H1 (cell line): ENCODE measurements around the gene GMCL1. TPM values are rescaled to one million over a fixed set of nuclear protein-coding genes. Genes with fewer than 3 reads are reported as not detected.

ENCODE experiments used
- CTCF ChIA-PET: fragments of 300-600 bp; sonication (Branson Sonifier 250); formaldehyde crosslinking; loops from one replicate; lab custom pipeline; 2021; ENCODE audit not compliant: partially characterized antibody; lab: Charles Lee
- POLR2A ChIA-PET: fragments of 300-600 bp; sonication (Branson Sonifier 250); formaldehyde crosslinking; loops from one replicate; lab custom pipeline; 2021; ENCODE audit warnings: inconsistent platforms; ENCODE audit not compliant: partially characterized antibody; lab: Charles Lee
- DNase-seq, 2 experiments: peaks; one replicate each; pipeline versions ENCODE4 v3.0.0 to v3.0.0-alpha.2; 2010 to 2022; ENCODE audit warnings: low spot score in 2 of 2, low read depth in 1 of 2, mixed read lengths in 1 of 2
- FAIRE-seq: peaks from 2 replicates; lab custom pipeline; 2011; peaks lifted over from hg19 to GRCh38; lab: Jason Lieb, UNC
- H2AFZ ChIP-seq: 2 replicates; pipeline ENCODE4 v1.8.1; 2012; ENCODE audit warnings: low read length, inconsistent platforms
- H2AK5ac ChIP-seq: 2 replicates; pipeline ENCODE4 v1.6.1; 2013; ENCODE audit warnings: low read depth, low read length
- H2BK120ac ChIP-seq: replicated peaks from 2 replicates; pipeline ENCODE3; 2013; ENCODE audit warnings: low read depth, low read length, inconsistent platforms
- H2BK12ac ChIP-seq: 2 replicates; pipeline ENCODE4 v1.6.1; 2013; ENCODE audit warnings: low read depth, low read length
- H2BK15ac ChIP-seq: 2 replicates; pipeline ENCODE4 v1.6.1; 2013; ENCODE audit warnings: low read length
- H2BK20ac ChIP-seq: 2 replicates; pipeline ENCODE4 v1.6.1; 2013; ENCODE audit warnings: low read length
- H2BK5ac ChIP-seq: 2 replicates; pipeline ENCODE4 v1.6.1; 2013; ENCODE audit warnings: low read depth, low read length
- H3K14ac ChIP-seq: 2 replicates; pipeline ENCODE4 v1.6.1; 2013; ENCODE audit warnings: inconsistent platforms; ENCODE audit not compliant: insufficient read length
- H3K18ac ChIP-seq: 2 replicates; pipeline ENCODE4 v1.6.1; 2013; ENCODE audit warnings: low read length; ENCODE audit errors: extremely low read depth
- H3K23ac ChIP-seq: 2 replicates; pipeline ENCODE4 v1.6.1; 2013; ENCODE audit warnings: inconsistent platforms; ENCODE audit not compliant: insufficient read length
- H3K23me2 ChIP-seq: 2 replicates; pipeline ENCODE4 v1.6.1; 2013; ENCODE audit warnings: low read depth, low read length
- H3K27ac ChIP-seq: 2 replicates; pipeline ENCODE4 v1.6.1; 2011; ENCODE audit warnings: low read depth, low read length, inconsistent platforms
- H3K27me3 ChIP-seq, 4 experiments: replicated peaks in 1 of 4; 1 replicate in 1 of 4; 2 replicates in 3 of 4; pipeline versions ENCODE4 v1.6.1 to v1.8.1; 2011 to 2013; ENCODE audit warnings: low read length in 3 of 4, mild to moderate bottlenecking in 3 of 4, inconsistent platforms in 2 of 4, mixed read lengths in 2 of 4, moderate library complexity in 1 of 4; ENCODE audit not compliant: control insufficient read depth in 3 of 4, insufficient read depth in 3 of 4; ENCODE audit errors: extremely low read depth in 1 of 4
- H3K36me3 ChIP-seq, 4 experiments: 2 replicates each; pipeline versions ENCODE4 v1.6.1 to v1.8.1; 2011 to 2013; ENCODE audit warnings: mild to moderate bottlenecking in 4 of 4, low read length in 3 of 4, moderate library complexity in 2 of 4, control low read depth in 1 of 4, inconsistent platforms in 1 of 4; ENCODE audit not compliant: insufficient read depth in 4 of 4, control insufficient read depth in 2 of 4
- H3K4ac ChIP-seq: replicated peaks from 2 replicates; pipeline ENCODE3; 2013; ENCODE audit warnings: low read length, low read depth, mixed read lengths, inconsistent platforms; ENCODE audit not compliant: insufficient read length
- H3K4me1 ChIP-seq, 4 experiments: replicated peaks in 1 of 4; 1 replicate in 1 of 4; 2 replicates in 3 of 4; pipeline versions ENCODE4 v1.6.1 to v1.8.1; 2011 to 2013; ENCODE audit warnings: low read length in 3 of 4, inconsistent platforms in 2 of 4, mixed read lengths in 1 of 4; ENCODE audit not compliant: insufficient read depth in 4 of 4, control insufficient read depth in 3 of 4
- H3K4me2 ChIP-seq, 2 experiments: 2 replicates each; pipeline versions ENCODE4 v1.6.1 to v1.8.1; 2011 to 2013; ENCODE audit warnings: low read depth in 2 of 2, low read length in 2 of 2, control low read depth in 1 of 2, inconsistent platforms in 1 of 2, mild to moderate bottlenecking in 1 of 2; ENCODE audit not compliant: insufficient read depth in 1 of 2
- H3K4me3 ChIP-seq, 4 experiments: fragments of 200-600, 300-600 bp in 1 of 4; sonication (generic), shearing (Covaris generic), sonication (Bioruptor Twin) in 1 of 4; 2 replicates each; pipeline versions ENCODE4 v1.5.1 to v1.8.1; 2011 to 2016; ENCODE audit warnings: low read length in 4 of 4, low read depth in 3 of 4, control low read depth in 2 of 4, inconsistent platforms in 2 of 4, mild to moderate bottlenecking in 2 of 4, mixed read lengths in 1 of 4, moderate library complexity in 1 of 4; ENCODE audit not compliant: insufficient read depth in 2 of 4; ENCODE audit errors: extremely low read depth in 1 of 4
- H3K56ac ChIP-seq: replicated peaks from 2 replicates; pipeline ENCODE3; 2013; ENCODE audit warnings: low read depth, mild to moderate bottlenecking, mixed read lengths, low read length, inconsistent platforms; ENCODE audit not compliant: insufficient read length
- H3K79me1 ChIP-seq: 2 replicates; pipeline ENCODE4 v1.6.1; 2013; ENCODE audit warnings: low read depth, low read length, control low read depth
- H3K79me2 ChIP-seq, 2 experiments: 2 replicates each; pipeline versions ENCODE4 v1.6.1 to v1.8.1; 2012 to 2013; ENCODE audit warnings: low read length in 2 of 2, mild to moderate bottlenecking in 2 of 2, inconsistent platforms in 1 of 2; ENCODE audit not compliant: insufficient read depth in 2 of 2, control insufficient read depth in 1 of 2
- H3K9ac ChIP-seq, 4 experiments: replicated peaks in 1 of 4; 1 replicate in 1 of 4; 2 replicates in 3 of 4; pipeline versions ENCODE4 v1.6.1 to v1.8.1; 2011 to 2013; ENCODE audit warnings: low read depth in 3 of 4, low read length in 3 of 4, control low read depth in 2 of 4, mild to moderate bottlenecking in 2 of 4, moderate library complexity in 2 of 4, inconsistent platforms in 1 of 4; ENCODE audit errors: extremely low read depth in 1 of 4
- H3K9me3 ChIP-seq, 2 experiments: 2 replicates each; pipeline versions ENCODE4 v1.6.1 to v1.8.1; 2012 to 2013; ENCODE audit warnings: mild to moderate bottlenecking in 2 of 2, moderate library complexity in 2 of 2, control low read depth in 1 of 2, inconsistent platforms in 1 of 2, low read depth in 1 of 2, low read length in 1 of 2, mixed read lengths in 1 of 2; ENCODE audit not compliant: insufficient read depth in 2 of 2
- H4K20me1 ChIP-seq, 2 experiments: replicated peaks in 1 of 2; 2 replicates each; pipeline versions ENCODE3 to v1.8.1; 2011 to 2013; ENCODE audit warnings: inconsistent platforms in 2 of 2, low read length in 2 of 2, mild to moderate bottlenecking in 1 of 2; ENCODE audit not compliant: insufficient read depth in 2 of 2, control insufficient read depth in 1 of 2
- H4K5ac ChIP-seq: 2 replicates; pipeline ENCODE4 v1.6.1; 2013; ENCODE audit warnings: low read length, low read depth, mixed read lengths, inconsistent platforms; ENCODE audit not compliant: insufficient read length
- H4K8ac ChIP-seq: 2 replicates; pipeline ENCODE4 v1.8.0; 2013; ENCODE audit warnings: mild to moderate bottlenecking, moderate library complexity, low read length, inconsistent platforms; ENCODE audit not compliant: insufficient read depth; ENCODE audit errors: extremely low read depth
- H4K91ac ChIP-seq: replicated peaks from 2 replicates; pipeline ENCODE3; 2013; ENCODE audit warnings: low read length, mixed read lengths, inconsistent platforms; ENCODE audit not compliant: insufficient read length
- BRCA1 ChIP-seq: IDR thresholded peaks from 2 replicates; pipeline ENCODE4 v1.6.1; 2012; ENCODE audit warnings: low read depth, low read length, improper control_type of control experiment
- EP300 ChIP-seq, 2 experiments: IDR thresholded peaks; 1 replicate in 1 of 2; 2 replicates in 1 of 2; pipeline ENCODE4 v1.6.1; 2011 to 2012; ENCODE audit warnings: low read depth in 2 of 2, low read length in 2 of 2, mild to moderate bottlenecking in 2 of 2, borderline replicate concordance in 1 of 2, inconsistent platforms in 1 of 2, moderate library complexity in 1 of 2
- JUN ChIP-seq: IDR thresholded peaks from 2 replicates; pipeline ENCODE4 v1.6.1; 2011; ENCODE audit warnings: low read depth, mild to moderate bottlenecking, improper control_type of control experiment, low read length
- PHF8 ChIP-seq: fragments of 200-600 bp; sonication (generic); conservative IDR thresholded peaks from 2 replicates; pipeline ENCODE4 v1.7.1; 2012; ENCODE audit warnings: low read depth, mild to moderate bottlenecking, inconsistent platforms, low read length, moderate library complexity
- RAD21 ChIP-seq, 2 experiments: IDR thresholded peaks in 1 of 2; conservative IDR thresholded peaks in 1 of 2; 2 replicates each; pipeline ENCODE4 v1.6.1; 2011; ENCODE audit warnings: low read depth in 2 of 2, low read length in 2 of 2, improper control_type of control experiment in 1 of 2, inconsistent platforms in 1 of 2, mild to moderate bottlenecking in 1 of 2, moderate library complexity in 1 of 2
- RNF2 ChIP-seq: fragments of 200-900, 300-1000 bp; sonication (generic); IDR thresholded peaks from 2 replicates; pipeline ENCODE4 v1.7.1; 2016; ENCODE audit warnings: borderline replicate concordance, low read depth, mild to moderate bottlenecking, antibody characterized with exemption, low read length; ENCODE audit not compliant: poor library complexity, severe bottlenecking; ENCODE audit errors: missing control alignments
- RXRA ChIP-seq: IDR thresholded peaks from 2 replicates; pipeline ENCODE4 v1.6.1; 2011; ENCODE audit warnings: low read depth, mild to moderate bottlenecking, low read length, moderate library complexity; ENCODE audit not compliant: insufficient read depth
- SUZ12 ChIP-seq: fragments of 200-600 bp; sonication (generic); IDR thresholded peaks from 2 replicates; pipeline ENCODE4 v1.6.1; 2012; ENCODE audit warnings: mild to moderate bottlenecking, inconsistent platforms, low read length, moderate library complexity, mixed read lengths
- TBP ChIP-seq: IDR thresholded peaks from 2 replicates; pipeline ENCODE4 v1.6.1; 2011; ENCODE audit warnings: low read depth, low read length, improper control_type of control experiment
- WGBS, 2 experiments: shearing (Covaris generic) in 1 of 2; methylation state at CpG; one replicate each; pipeline versions ENCODE4 v1.1.6 to v1.1.7; 2013 to 2015; ENCODE audit warnings: low lambda C conversion rate in 2 of 2, mixed read lengths in 2 of 2, inconsistent platforms in 1 of 2, low coverage in 1 of 2, missing lambda C conversion rate in 1 of 2; ENCODE audit not compliant: insufficient replicate concordance in 2 of 2, insufficient coverage in 1 of 2, insufficient read length in 1 of 2; ENCODE audit errors: extremely low coverage in 1 of 2, missing lambda C conversion rate in 1 of 2; 5-methylcytosine and 5-hydroxymethylcytosine counted together
- polyA plus RNA-seq, 7 experiments: library from polyadenylated mRNA; depleted of rRNA in 3 of 7; stranded (reverse) in 5 of 7; unstranded in 2 of 7; fragments of >200 nt in 5 of 7; fragments of 200-250 nt in 2 of 7; gene quantifications; 1 replicate in 5 of 7; 2 replicates in 1 of 7; 4 replicates in 1 of 7; pipeline versions ENCODE4 v1.2.1 to v1.2.3, GENCODE V29; 2011 to 2013; ENCODE audit warnings: missing spikeins in 2 of 7, mixed read lengths in 2 of 7
- total RNA-seq: library from RNA; stranded (reverse); fragmentation: NEBNext Ultra II Directional; extraction: Animal tissue kit (Norgen Biotek cat#: 25700); gene quantifications from 2 replicates; pipeline ENCODE4 v1.2.1, GENCODE V29; 2021
- TF ChIP-seq, protein P1 (sequence below): IDR thresholded peaks from 2 replicates; pipeline ENCODE4 v1.6.1; 2012; ENCODE audit warnings: inconsistent platforms
- TF ChIP-seq, protein P2 (sequence below): IDR thresholded peaks from 2 replicates; pipeline ENCODE4 v1.6.1; 2012; ENCODE audit warnings: inconsistent platforms

The GMCL1 gene
- total and polyA plus RNA-seq, 2 of the 8 experiments (the other 6 are each of a cell fraction or from before 2014, with no cell fraction given), result 6.5 to 21.9 TPM

DNA sequence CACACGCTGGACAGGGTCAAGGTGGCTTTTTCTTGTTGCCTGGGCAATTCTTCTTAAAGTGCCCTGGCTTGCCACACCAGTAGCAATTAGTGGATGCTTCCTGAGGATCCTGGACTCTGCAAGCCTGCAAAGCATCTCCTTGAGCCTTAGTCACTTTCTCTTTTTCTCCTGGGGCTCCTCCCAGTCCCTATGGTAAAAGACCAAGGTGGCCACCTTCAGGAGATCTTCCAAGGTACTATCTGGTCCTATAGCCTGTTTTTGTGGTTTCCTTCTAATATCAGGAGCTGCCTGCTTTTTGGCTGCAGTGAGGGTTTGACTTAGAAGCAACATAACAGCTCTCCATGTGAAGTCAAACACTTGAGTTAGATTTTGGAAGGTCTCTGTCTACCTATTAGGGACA is 33.3 kb upstream of the GMCL1 start:
- H3K4ac ChIP-seq, result no peak overlapping the region
- no peaks in the 10 kb centered on the region for H3K79me1 ChIP-seq
- H3K14ac ChIP-seq, result no peak overlapping the region
- no peak overlapping the region for H2BK12ac ChIP-seq
- H2BK5ac ChIP-seq, result no peak overlapping the region
- WGBS, 2 experiments, result 82% methylated on average over 1 of the region's 1 CpG; no CpG with 5 or more reads in 1 of the 2 experiments
- no peak overlapping the region for H2BK120ac ChIP-seq
- H3K36me3 ChIP-seq, result no peaks in the 10 kb centered on the region
- H3K56ac ChIP-seq, result no peak overlapping the region
- H4K91ac ChIP-seq, result no peak overlapping the region
- H3K4me1 ChIP-seq, result peaks cover 0 to 16% (median 3%) of the 10 kb centered on the region in 4 experiments; a peak in 4 of 7 replicates
- no peak overlapping the region for H2AFZ ChIP-seq
- H4K8ac ChIP-seq, result no peak overlapping the region
- no peaks in the 10 kb centered on the region for H4K20me1 ChIP-seq
- FAIRE-seq, result no peak
- no peak overlapping the region for H2BK20ac ChIP-seq
- H3K23me2 ChIP-seq, result no peaks in the 10 kb centered on the region
- H2AK5ac ChIP-seq, result no peak overlapping the region
- H3K23ac ChIP-seq, result no peak overlapping the region
- no peak overlapping the region for H3K4me2 ChIP-seq
- H3K9ac ChIP-seq, result no peak overlapping the region
- H3K18ac ChIP-seq, result no peak overlapping the region
- no peak for DNase-seq
- ChIA-PET POLR2A (no interaction called here), CTCF (interaction anchor here (1.7 kb wide), 1 partner anchor 72 kb away, joined by 7 read pairs; no protein-coding TSS in a partner anchor)
- no peaks in the 10 kb centered on the region for H3K79me2 ChIP-seq
- H4K5ac ChIP-seq, result no peak overlapping the region
- no peak overlapping the region for H3K4me3 ChIP-seq
- no peak overlapping the region for H3K27ac ChIP-seq
- H3K9me3 ChIP-seq, result no peaks in the 10 kb centered on the region
- no peaks in the 10 kb centered on the region for H3K27me3 ChIP-seq
- no peak overlapping the region for H2BK15ac ChIP-seq
- TF ChIP-seq PHF8 (no peak), JUN (no peak), EP300 (IDR thresholded peaks at IDR 0.05; ENCODE audit: borderline replicate concordance in 1 of 2, low read depth in 2 of 2, low read length in 2 of 2) (no peak), BRCA1 (no peak), RAD21 (IDR thresholded peaks at IDR 0.05 in 1 of 2, conservative IDR thresholded peaks at IDR 0.05 in 1 of 2; ENCODE audit: low read depth in 2 of 2, low read length in 2 of 2) (no peak), RNF2 (no peak), RXRA (no peak), SUZ12 (no peak), TBP (no peak)
- TF ChIP-seq, protein P1, sequence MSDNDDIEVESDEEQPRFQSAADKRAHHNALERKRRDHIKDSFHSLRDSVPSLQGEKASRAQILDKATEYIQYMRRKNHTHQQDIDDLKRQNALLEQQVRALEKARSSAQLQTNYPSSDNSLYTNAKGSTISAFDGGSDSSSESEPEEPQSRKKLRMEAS, result no peak
- TF ChIP-seq, protein P2, sequence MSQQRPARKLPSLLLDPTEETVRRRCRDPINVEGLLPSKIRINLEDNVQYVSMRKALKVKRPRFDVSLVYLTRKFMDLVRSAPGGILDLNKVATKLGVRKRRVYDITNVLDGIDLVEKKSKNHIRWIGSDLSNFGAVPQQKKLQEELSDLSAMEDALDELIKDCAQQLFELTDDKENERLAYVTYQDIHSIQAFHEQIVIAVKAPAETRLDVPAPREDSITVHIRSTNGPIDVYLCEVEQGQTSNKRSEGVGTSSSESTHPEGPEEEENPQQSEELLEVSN, result no peak
